Mesendoderm (in vitro differentiated cells): ENCODE measurements around the gene GOLGA6L2. TPM values are rescaled to one million over a fixed set of nuclear protein-coding genes. Genes with fewer than 3 reads are reported as not detected.

Experiments used
- DNase-seq: peaks from one replicate; pipeline ENCODE4 v3.0.0; 2013
- H2AK5ac ChIP-seq: 2 replicates; pipeline ENCODE4 v1.6.1; 2013; ENCODE audit warnings: low read length, inconsistent platforms
- H2BK120ac ChIP-seq: 2 replicates; pipeline ENCODE4 v1.6.1; 2013; ENCODE audit warnings: low read depth, mild to moderate bottlenecking, low read length, moderate library complexity, mixed read lengths
- H2BK15ac ChIP-seq: replicated peaks from 2 replicates; pipeline ENCODE4 v1.6.1; 2013; ENCODE audit warnings: low read depth, mild to moderate bottlenecking, moderate library complexity
- H2BK5ac ChIP-seq: 2 replicates; pipeline ENCODE4 v1.6.1; 2013; ENCODE audit warnings: low read length, inconsistent platforms
- H3K18ac ChIP-seq: 2 replicates; pipeline ENCODE4 v1.6.1; 2013; ENCODE audit warnings: mild to moderate bottlenecking, low read length, mixed read lengths
- H3K23ac ChIP-seq: one replicate; pipeline ENCODE4 v1.6.1; 2013; ENCODE audit warnings: low read length
- H3K27ac ChIP-seq: 2 replicates; pipeline ENCODE4 v1.5.1; 2013; ENCODE audit warnings: low read depth, mild to moderate bottlenecking, inconsistent platforms, low read length, moderate library complexity
- H3K27me3 ChIP-seq: 2 replicates; pipeline ENCODE4 v1.6.1; 2013; ENCODE audit warnings: low read length, control low read depth, mild to moderate bottlenecking, inconsistent platforms; ENCODE audit not compliant: insufficient read depth, poor library complexity
- H3K36me3 ChIP-seq: 2 replicates; pipeline ENCODE4 v1.6.1; 2013; ENCODE audit warnings: low read length, inconsistent platforms; ENCODE audit not compliant: control insufficient read depth, insufficient read depth
- H3K4ac ChIP-seq: one replicate; pipeline ENCODE4 v1.6.1; 2013; ENCODE audit warnings: low read depth, mild to moderate bottlenecking, low read length, moderate library complexity
- H3K4me1 ChIP-seq: 2 replicates; pipeline ENCODE4 v1.6.1; 2013; ENCODE audit warnings: low read depth, low read length, inconsistent platforms; ENCODE audit not compliant: control insufficient read depth
- H3K4me2 ChIP-seq: 2 replicates; pipeline ENCODE4 v1.6.1; 2013; ENCODE audit warnings: low read length
- H3K4me3 ChIP-seq: 2 replicates; pipeline ENCODE4 v1.5.1; 2013; ENCODE audit warnings: mild to moderate bottlenecking, low read length
- H3K56ac ChIP-seq: one replicate; pipeline ENCODE4 v1.6.1; 2013; ENCODE audit warnings: low read length
- H3K79me1 ChIP-seq: 2 replicates; pipeline ENCODE4 v1.6.1; 2013; ENCODE audit warnings: low read length, inconsistent platforms
- H3K79me2 ChIP-seq: 2 replicates; pipeline ENCODE4 v1.6.1; 2013; ENCODE audit warnings: mild to moderate bottlenecking, low read length; ENCODE audit not compliant: control insufficient read depth, insufficient read depth
- H3K9ac ChIP-seq: 2 replicates; pipeline ENCODE4 v1.6.1; 2013; ENCODE audit warnings: low read length, inconsistent platforms
- H4K5ac ChIP-seq: one replicate; pipeline ENCODE4 v1.6.1; 2013; ENCODE audit warnings: low read length
- H4K8ac ChIP-seq: one replicate; pipeline ENCODE4 v1.6.1; 2013; ENCODE audit warnings: low read depth, mild to moderate bottlenecking, control low read depth, low read length, moderate library complexity
- WGBS: extraction: QIAGEN DNeasy Blood & Tissue Kit; methylation state at CpG from one replicate; pipeline ENCODE4 v1.1.7; 2013; ENCODE audit warnings: low lambda C conversion rate, missing lambda C conversion rate; ENCODE audit not compliant: insufficient coverage; ENCODE audit errors: extremely low coverage; 5-methylcytosine and 5-hydroxymethylcytosine counted together
- polyA plus RNA-seq, 2 experiments: library from polyadenylated mRNA; stranded (reverse); fragments of 200-250 nt; gene quantifications; one replicate each; pipeline ENCODE4 v1.2.3, GENCODE V29; 2013

The GOLGA6L2 gene
- polyA plus RNA-seq (2013, experiment 1 of 2), result not detected
- polyA plus RNA-seq (2013, experiment 2 of 2), result not detected

GRCh38 chr15:23447107-23447500, at the start of gene GOLGA6L2:
GOLGA6L2 (minus strand) TSS chr15:23447243; CDS start chr15:23447181, 62 bp downstream.
- Histone ChIP-seq H3K79me2 (no peaks in the 10 kb centered on the region), H3K27me3 (no peaks in the 10 kb centered on the region), H3K79me1 (no peaks in the 10 kb centered on the region), H3K27ac (no peak within 1 kb of the TSS), H3K9ac (no peak within 1 kb of the TSS), H2BK120ac (no peak within 1 kb of the TSS), H3K18ac (no peak within 1 kb of the TSS), H3K36me3 (no peaks in the 10 kb centered on the region), H2BK5ac (no peak within 1 kb of the TSS), H3K4ac (no peak within 1 kb of the TSS), H2BK15ac (no peak within 1 kb of the TSS), H3K4me3 (no peak within 1 kb of the TSS), H4K5ac (no peak within 1 kb of the TSS), H3K56ac (no peak within 1 kb of the TSS), H3K4me2 (no peak within 1 kb of the TSS), H3K23ac (no peak within 1 kb of the TSS), H3K4me1 (no peaks in the 10 kb centered on the region), H2AK5ac (no peak within 1 kb of the TSS), H4K8ac (no peak within 1 kb of the TSS)
- peak; percentile 51 for DNase-seq
- WGBS, result no CpG with 5 or more reads among the region's 10 CpGs

GRCh38 chr15:23484870-23485269, 37.8 kb upstream of the GOLGA6L2 start:
- Histone ChIP-seq H3K4me1 (no peaks in the 10 kb centered on the region), H4K5ac (no peak overlapping the region), H3K27ac (no peak overlapping the region), H3K79me1 (no peaks in the 10 kb centered on the region), H3K9ac (no peak overlapping the region), H3K4me3 (no peak overlapping the region), H2BK120ac (no peak overlapping the region), H2BK15ac (no peak overlapping the region), H3K4me2 (no peak overlapping the region), H4K8ac (no peak overlapping the region), H3K4ac (no peak overlapping the region), H3K23ac (no peak overlapping the region), H3K27me3 (no peaks in the 10 kb centered on the region), H3K56ac (no peak overlapping the region), H3K18ac (no peak overlapping the region), H3K79me2 (no peaks in the 10 kb centered on the region), H3K36me3 (no peaks in the 10 kb centered on the region), H2BK5ac (no peak overlapping the region), H2AK5ac (no peak overlapping the region)
- no peak for DNase-seq
- no CpG with 5 or more reads among the region's 2 CpGs for WGBS

- Histone ChIP-seq H3K79me1 (no peaks in the 10 kb centered on the region), H3K36me3 (no peaks in the 10 kb centered on the region), H4K8ac (no peak overlapping the region), H3K27me3 (no peaks in the 10 kb centered on the region), H3K56ac (no peak overlapping the region), H4K5ac (no peak overlapping the region), H2BK15ac (no peak overlapping the region), H3K18ac (no peak overlapping the region), H3K4me3 (no peak overlapping the region), H2BK120ac (no peak overlapping the region), H3K4me1 (no peaks in the 10 kb centered on the region), H3K79me2 (no peaks in the 10 kb centered on the region), H3K23ac (no peak overlapping the region), H3K9ac (no peak overlapping the region), H2BK5ac (no peak overlapping the region), H3K4ac (no peak overlapping the region), H3K4me2 (no peak overlapping the region), H3K27ac (no peak overlapping the region), H2AK5ac (no peak overlapping the region)
- DNase-seq, result no peak
- WGBS, result no CpG with 5 or more reads among the region's 2 CpGs
Measured at GRCh38 chr15:23483821-23484299, 36.8 kb upstream of the GOLGA6L2 start.

- no peak overlapping the region for H2BK120ac ChIP-seq
- no CpG with 5 or more reads among the region's 3 CpGs for WGBS
- no peak overlapping the region for H2BK5ac ChIP-seq
- H3K27me3 ChIP-seq, result no peaks in the 10 kb centered on the region
- DNase-seq, result no peak
- no peak overlapping the region for H3K4me2 ChIP-seq
- H3K4me1 ChIP-seq, result no peaks in the 10 kb centered on the region
- H3K36me3 ChIP-seq, result no peaks in the 10 kb centered on the region
- H3K23ac ChIP-seq, result no peak overlapping the region
- H3K56ac ChIP-seq, result no peak overlapping the region
- no peaks in the 10 kb centered on the region for H3K79me1 ChIP-seq
- H3K9ac ChIP-seq, result no peak overlapping the region
- H3K18ac ChIP-seq, result no peak overlapping the region
- H3K4ac ChIP-seq, result no peak overlapping the region
- no peak overlapping the region for H4K5ac ChIP-seq
- no peak overlapping the region for H4K8ac ChIP-seq
- no peak overlapping the region for H3K4me3 ChIP-seq
- H3K79me2 ChIP-seq, result no peaks in the 10 kb centered on the region
- no peak overlapping the region for H2AK5ac ChIP-seq
- no peak overlapping the region for H3K27ac ChIP-seq
- no peak overlapping the region for H2BK15ac ChIP-seq
Measured at GRCh38 chr15:23482764-23483489, 35.9 kb upstream of the GOLGA6L2 start.

- Histone ChIP-seq H3K27me3 (no peaks in the 10 kb centered on the region), H2AK5ac (no peak overlapping the region), H3K4me3 (no peak overlapping the region), H3K27ac (no peak overlapping the region), H4K8ac (no peak overlapping the region), H3K79me2 (no peaks in the 10 kb centered on the region), H4K5ac (no peak overlapping the region), H2BK5ac (no peak overlapping the region), H3K36me3 (no peaks in the 10 kb centered on the region), H3K4ac (no peak overlapping the region), H3K4me2 (no peak overlapping the region), H3K23ac (no peak overlapping the region), H3K79me1 (no peaks in the 10 kb centered on the region), H3K18ac (no peak overlapping the region), H3K56ac (no peak overlapping the region), H2BK120ac (no peak overlapping the region), H2BK15ac (no peak overlapping the region), H3K9ac (no peak overlapping the region), H3K4me1 (no peaks in the 10 kb centered on the region)
- no CpG with 5 or more reads among the region's 1 CpG for WGBS
- no peak for DNase-seq
Measured at GRCh38 chr15:23482228-23482627, 35.2 kb upstream of the GOLGA6L2 start.

- Histone ChIP-seq H3K9ac (no peak overlapping the region), H3K27me3 (no peaks in the 10 kb centered on the region), H3K4me3 (no peak overlapping the region), H2BK120ac (no peak overlapping the region), H2BK15ac (no peak overlapping the region), H2AK5ac (no peak overlapping the region), H4K5ac (no peak overlapping the region), H3K79me2 (no peaks in the 10 kb centered on the region), H3K23ac (no peak overlapping the region), H3K79me1 (no peaks in the 10 kb centered on the region), H3K27ac (no peak overlapping the region), H4K8ac (no peak overlapping the region), H3K18ac (no peak overlapping the region), H3K4ac (no peak overlapping the region), H2BK5ac (no peak overlapping the region), H3K56ac (no peak overlapping the region), H3K36me3 (no peaks in the 10 kb centered on the region), H3K4me2 (no peak overlapping the region), H3K4me1 (no peaks in the 10 kb centered on the region)
- WGBS, result no CpG with 5 or more reads among the region's 6 CpGs
- no peak for DNase-seq
Measured at GRCh38 chr15:23477920-23478319, 30.9 kb upstream of the GOLGA6L2 start.
